ENCODE measurements around the gene PSTPIP1.

- TF ChIP-seq EZH2 (IDR thresholded peaks at IDR 0.05; ENCODE audit: low read length, unreplicated experiment) = no peak
- no peak for TF ChIP-seq CTCF (conservative IDR thresholded peaks at IDR 0.05; ENCODE audit: low read depth, low read length)
These were observed 33.5 kb upstream of the PSTPIP1 start for GRCh38 chr15:76961268-76962011.
